Gastroesophageal sphincter (tissue), 3 donors: ENCODE measurements around the gene INVS.

Experiments used
- CTCF ChIP-seq, 4 experiments: fragments of 200-600 bp in 2 of 4; fragments of 450-650 bp in 2 of 4; sonication (generic) in 1 of 4; IDR thresholded peaks; one replicate each; pipeline ENCODE4 v1.5.1; 2017 to 2019; ENCODE audit warnings: antibody characterized with exemption in 4 of 4, mild to moderate bottlenecking in 2 of 4, moderate library complexity in 2 of 4
- EP300 ChIP-seq: sonication (generic); formaldehyde crosslinking; IDR thresholded peaks from one replicate; pipeline ENCODE4 v1.6.1; 2017; ENCODE audit warnings: antibody characterized with exemption, mild to moderate bottlenecking
- POLR2A ChIP-seq, 2 donors: fragments of 450-650 bp; IDR thresholded peaks; one replicate each; pipeline ENCODE4 v1.6.1; 2017; ENCODE audit warnings: antibody characterized with exemption in 2 of 2, mild to moderate bottlenecking in 2 of 2, moderate library complexity in 1 of 2
- POLR2AphosphoS5 ChIP-seq: sonication (generic); formaldehyde crosslinking; IDR thresholded peaks from one replicate; pipeline ENCODE4 v1.6.1; 2017; ENCODE audit warnings: antibody characterized with exemption

GRCh38 chr9:100091650-100092049, 7.4 kb upstream of the INVS start:
- no peak for TF ChIP-seq CTCF (IDR thresholded peaks at IDR 0.05)
- TF ChIP-seq POLR2A (IDR thresholded peaks at IDR 0.05) = no peak
- no peak for TF ChIP-seq POLR2AphosphoS5
- no peak for TF ChIP-seq EP300
